HG02798 (cell line): ENCODE data around the gene RPS6KC1.
"Not testable (repeated sequence)": the region's sequence is repeated elsewhere in the genome, so short reads cannot be mapped to it uniquely, and the experiment has no call there.

Experiments used
- ATAC-seq: cut with Tn5 transposase; IDR thresholded peaks from one replicate; pipeline ENCODE4 v1.9.1; 2021; ENCODE audit warnings: mild to moderate bottlenecking; ENCODE audit not compliant: unreplicated experiment, poor library complexity

Gene RPS6KC1

GRCh38 chr1:213051127-213051880 is at the start of gene RPS6KC1:
Gene RPS6KC1 (plus strand): TSS chr1:213051241. CDS start chr1:213051405, 164 bp downstream.
- peak; percentile 99 for ATAC-seq

GRCh38 chr1:213003256-213003655 is 47.8 kb upstream of the RPS6KC1 start:
- peak; percentile 65 for ATAC-seq

- peak; percentile 92 for ATAC-seq
Observed at GRCh38 chr1:213008564-213008963, 42.5 kb upstream of the RPS6KC1 start.

GRCh38 chr1:213014642-213015041 is 36.4 kb upstream of the RPS6KC1 start:
- ATAC-seq: no peak

- ATAC-seq: peak; percentile 95
Observed at GRCh38 chr1:213015099-213016050, 35.7 kb upstream of the RPS6KC1 start, which contains the start of gene ANGEL2. Gene ANGEL2 (minus strand): TSS chr1:213015867. CDS start chr1:213015671, 196 bp downstream.

GRCh38 chr1:213017447-213018273 is 33.4 kb upstream of the RPS6KC1 start:
- ATAC-seq: no peak

- no peak for ATAC-seq
Observed at GRCh38 chr1:213019450-213019849, 31.6 kb upstream of the RPS6KC1 start.

GRCh38 chr1:213020016-213020415 is 31.0 kb upstream of the RPS6KC1 start:
- no peak for ATAC-seq

GRCh38 chr1:213027024-213027423 is 24.0 kb upstream of the RPS6KC1 start:
- ATAC-seq: not testable (repeated sequence)

GRCh38 chr1:213032651-213033050 is 18.4 kb upstream of the RPS6KC1 start:
- no peak for ATAC-seq

- ATAC-seq: no peak
Observed at GRCh38 chr1:213034713-213035112, 16.3 kb upstream of the RPS6KC1 start.

- ATAC-seq: no peak
Observed at GRCh38 chr1:213035573-213035972, 15.5 kb upstream of the RPS6KC1 start.

- ATAC-seq: no peak
Observed at GRCh38 chr1:213041443-213041842, 9.6 kb upstream of the RPS6KC1 start.

GRCh38 chr1:213045321-213046226 is 5.5 kb upstream of the RPS6KC1 start:
- ATAC-seq: not testable (repeated sequence)

GRCh38 chr1:213049232-213049631 is 1.8 kb upstream of the RPS6KC1 start:
- no peak for ATAC-seq

GRCh38 chr1:213050745-213051126 is 305 bp upstream of the RPS6KC1 start:
- peak; percentile 38 for ATAC-seq

GRCh38 chr1:213051881-213052202 is 801 bp downstream of the RPS6KC1 start:
- ATAC-seq: no peak

GRCh38 chr1:213053455-213053854 is 2.4 kb downstream of the RPS6KC1 start:
- no peak for ATAC-seq

GRCh38 chr1:213054142-213054541 is 3.1 kb downstream of the RPS6KC1 start:
- ATAC-seq: no peak
